Coronary artery (tissue), 2 donors: ENCODE results near the gene CACNA1C.

Experiments used
- DNase-seq: peaks from one replicate; pipeline ENCODE4 v3.0.0-alpha.2; 2017; ENCODE audit warnings: low spot score
- H3K27ac ChIP-seq, 2 donors: fragments of 200-600 bp; sonication (generic); one replicate each; pipeline ENCODE4 v1.5.1; 2016 to 2019
- H3K4me3 ChIP-seq: fragments of 200-600 bp; sonication (generic); 2 replicates; pipeline ENCODE4 v1.5.1; 2016; ENCODE audit warnings: mild to moderate bottlenecking, moderate library complexity
- CTCF ChIP-seq: fragments of 200-600 bp; sonication (generic); IDR thresholded peaks from one replicate; pipeline ENCODE4 v1.5.1; 2019; ENCODE audit warnings: antibody characterized with exemption

The CACNA1C gene

GRCh38 chr12:2177003-2177402 is 124.2 kb downstream of the CACNA1C start:
- TF ChIP-seq CTCF = no peak
- H3K27ac ChIP-seq = no peak overlapping the region
- no peak overlapping the region for H3K4me3 ChIP-seq
- DNase-seq = no peak

- Histone ChIP-seq H3K27ac (no peak overlapping the region), H3K4me3 (no peak overlapping the region)
- no peak for DNase-seq
- TF ChIP-seq CTCF = no peak
Measured at GRCh38 chr12:2177751-2178150, 125.0 kb downstream of the CACNA1C start.

- TF ChIP-seq CTCF = no peak
- peak overlapping the region; percentile 78 to 79 for H3K27ac ChIP-seq
- DNase-seq = no peak
- no peak overlapping the region for H3K4me3 ChIP-seq
Measured at GRCh38 chr12:2179058-2179457, 126.3 kb downstream of the CACNA1C start.

- H3K27ac ChIP-seq = peak overlapping the region; percentile 78 to 79
- H3K4me3 ChIP-seq = no peak overlapping the region
- TF ChIP-seq CTCF = no peak
- DNase-seq = peak; percentile 93
Measured at GRCh38 chr12:2179953-2180736, 127.4 kb downstream of the CACNA1C start.

GRCh38 chr12:2180737-2181082 is 127.9 kb downstream of the CACNA1C start:
- peak overlapping the region; percentile 78 to 79 for H3K27ac ChIP-seq
- no peak overlapping the region for H3K4me3 ChIP-seq
- no peak for TF ChIP-seq CTCF
- DNase-seq = no peak

- H3K4me3 ChIP-seq = no peak overlapping the region
- DNase-seq = no peak
- peak overlapping the region; percentile 12 to 42 for H3K27ac ChIP-seq
- TF ChIP-seq CTCF = no peak
Measured at GRCh38 chr12:2183556-2184541, 131.1 kb downstream of the CACNA1C start.
